GM13977 (cell line): ENCODE data around the gene ARHGAP40.

Source experiments
- DNase-seq: peaks from one replicate; pipeline ENCODE4 v3.0.0; 2012; ENCODE audit warnings: low spot score
- in situ Hi-C: fragments of 300-500 bp; cut with MboI; formaldehyde crosslinking; loops from one replicate; pipeline ENCODE4 v1.12.0; 2022; ENCODE audit warnings: low sequenced_read_pairs, low pct_unique_long_range_greater_than_20kb, mixed read lengths, inconsistent platforms; ENCODE audit not compliant: unreplicated experiment
- TF ChIP-seq, protein P1 (sequence below): IDR thresholded peaks from 2 replicates; pipeline ENCODE4 v1.5.1; 2012; ENCODE audit warnings: mild to moderate bottlenecking, control low read depth; ENCODE audit not compliant: insufficient read depth; ENCODE audit errors: extremely low read depth, missing control alignments

Gene ARHGAP40

DNA sequence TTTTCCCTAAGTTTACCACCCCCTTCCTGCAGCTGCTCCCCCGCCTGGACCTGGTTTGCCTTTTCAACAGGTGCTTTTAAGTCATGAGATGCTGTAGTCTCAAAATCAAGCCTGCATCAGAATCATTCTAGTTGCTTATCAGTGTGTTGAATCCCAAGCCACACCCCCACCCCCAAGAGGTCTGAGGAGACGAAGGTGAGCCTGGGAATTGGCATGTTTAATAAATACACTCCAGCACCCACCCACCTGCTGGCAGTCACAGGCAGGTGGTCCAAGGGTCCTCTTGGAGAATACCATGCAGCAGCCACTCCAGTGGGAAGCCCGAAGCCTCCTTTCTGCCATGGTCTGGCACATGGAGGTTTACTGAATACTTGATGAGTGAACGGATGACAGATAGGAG lies 21.7 kb upstream of the ARHGAP40 start:
- TF ChIP-seq, protein P1, sequence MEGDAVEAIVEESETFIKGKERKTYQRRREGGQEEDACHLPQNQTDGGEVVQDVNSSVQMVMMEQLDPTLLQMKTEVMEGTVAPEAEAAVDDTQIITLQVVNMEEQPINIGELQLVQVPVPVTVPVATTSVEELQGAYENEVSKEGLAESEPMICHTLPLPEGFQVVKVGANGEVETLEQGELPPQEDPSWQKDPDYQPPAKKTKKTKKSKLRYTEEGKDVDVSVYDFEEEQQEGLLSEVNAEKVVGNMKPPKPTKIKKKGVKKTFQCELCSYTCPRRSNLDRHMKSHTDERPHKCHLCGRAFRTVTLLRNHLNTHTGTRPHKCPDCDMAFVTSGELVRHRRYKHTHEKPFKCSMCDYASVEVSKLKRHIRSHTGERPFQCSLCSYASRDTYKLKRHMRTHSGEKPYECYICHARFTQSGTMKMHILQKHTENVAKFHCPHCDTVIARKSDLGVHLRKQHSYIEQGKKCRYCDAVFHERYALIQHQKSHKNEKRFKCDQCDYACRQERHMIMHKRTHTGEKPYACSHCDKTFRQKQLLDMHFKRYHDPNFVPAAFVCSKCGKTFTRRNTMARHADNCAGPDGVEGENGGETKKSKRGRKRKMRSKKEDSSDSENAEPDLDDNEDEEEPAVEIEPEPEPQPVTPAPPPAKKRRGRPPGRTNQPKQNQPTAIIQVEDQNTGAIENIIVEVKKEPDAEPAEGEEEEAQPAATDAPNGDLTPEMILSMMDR, result no peak
- in situ Hi-C loops, result no loop called here
- no peak for DNase-seq

DNA sequence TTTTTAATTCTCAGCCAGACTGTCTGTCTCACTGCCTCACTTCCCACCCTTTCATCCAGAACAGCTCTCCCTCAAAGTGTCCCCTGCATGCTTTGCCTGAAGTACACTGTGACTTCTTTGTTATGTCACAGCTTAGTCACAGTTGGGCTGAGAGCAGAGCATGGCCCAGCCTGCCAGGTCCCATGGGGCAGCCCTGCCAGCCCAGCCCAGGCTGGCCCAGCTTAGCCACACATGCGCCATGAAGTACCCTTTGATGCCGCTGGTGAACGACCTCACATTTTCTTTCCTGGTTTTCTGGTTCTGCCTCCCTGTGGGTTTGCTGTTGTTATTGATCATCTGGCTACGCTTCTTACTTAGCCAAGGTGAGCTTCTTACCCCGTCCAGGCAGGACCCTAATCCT lies 20.6 kb upstream of the ARHGAP40 start, which contains the start of gene ADIG:
Gene ADIG, plus strand, starts transcription at position 185 of the 400 bp plus-strand sequence. Its CDS starts 54 bp downstream, at position 239.
- in situ Hi-C loops, result no loop called here
- no peak for DNase-seq
- TF ChIP-seq, protein P1, result no peak

GRCh38 chr20:38581830-38582358 lies 19.7 kb upstream of the ARHGAP40 start:
- in situ Hi-C loops, result no loop called here
- DNase-seq, result no peak
- TF ChIP-seq, protein P1, result no peak

DNA sequence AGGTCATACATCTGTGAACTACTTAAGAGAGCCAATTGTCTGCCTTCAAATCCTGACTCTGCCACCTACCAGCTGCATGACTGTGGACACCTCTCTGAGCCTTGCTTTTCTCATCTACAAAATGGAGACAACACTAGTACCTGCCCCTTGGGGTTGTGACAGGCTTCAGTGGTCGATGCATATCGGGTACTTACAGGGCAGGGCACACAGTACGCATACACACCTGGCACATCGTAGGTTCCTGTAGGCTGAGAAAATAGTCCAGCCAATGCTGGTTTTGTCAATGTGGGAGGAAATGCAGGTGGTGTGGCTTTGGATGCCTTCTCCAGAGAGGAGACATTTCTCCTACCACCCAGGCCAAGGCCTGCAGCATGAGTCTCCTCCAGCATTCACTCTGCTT lies 18.3 kb upstream of the ARHGAP40 start:
- TF ChIP-seq, protein P1, result no peak
- in situ Hi-C loops, result no loop called here
- no peak for DNase-seq

- in situ Hi-C loops, result no loop called here
Measured at GRCh38 chr20:38584099-38584763, 17.4 kb upstream of the ARHGAP40 start.

GRCh38 chr20:38585404-38586180 lies 16.0 kb upstream of the ARHGAP40 start:
- TF ChIP-seq, protein P1, result no peak
- DNase-seq, result no peak

More at GRCh38 chr20:38584099-38584763, 17.4 kb upstream of the ARHGAP40 start:
- TF ChIP-seq, protein P1, result no peak
- DNase-seq, result no peak

More at GRCh38 chr20:38585404-38586180, 16.0 kb upstream of the ARHGAP40 start:
- in situ Hi-C loops, result no loop called here
